Activated T-cell treated with anti-CD3 and anti-CD28 coated beads, Interleukin-2, amount 50 U/mL, for 48 hours (primary cell): ENCODE data around the gene DNAJB13.
A peak's percentile ranks its signal among the peaks of the same experiment; 100 is the strongest.

ENCODE experiments used
- DNase-seq, 2 experiments: peaks; one replicate each; pipeline ENCODE4 v3.0.0-alpha.2; 2020

The DNAJB13 gene

GRCh38 chr11:73956876-73957653 lies 6.2 kb downstream of the DNAJB13 start:
- no peak for DNase-seq

GRCh38 chr11:73957654-73958361 lies 7.0 kb downstream of the DNAJB13 start:
- DNase-seq: no peak

- no peak for DNase-seq
Observed at GRCh38 chr11:73958521-73959141, 7.8 kb downstream of the DNAJB13 start.

- no peak for DNase-seq
Observed at GRCh38 chr11:73961321-73961720, 10.5 kb downstream of the DNAJB13 start.

GRCh38 chr11:73962101-73962705 lies 11.4 kb downstream of the DNAJB13 start:
- DNase-seq: no peak

GRCh38 chr11:73963861-73964260 lies 13.0 kb downstream of the DNAJB13 start:
- DNase-seq: no peak

- DNase-seq: no peak
Observed at GRCh38 chr11:73965076-73965763, 14.4 kb downstream of the DNAJB13 start.

GRCh38 chr11:73965764-73966121 lies 14.9 kb downstream of the DNAJB13 start:
- no peak for DNase-seq

GRCh38 chr11:73968356-73968966 lies 17.6 kb downstream of the DNAJB13 start:
- DNase-seq: no peak

GRCh38 chr11:73969091-73969490 lies 18.3 kb downstream of the DNAJB13 start:
- no peak for DNase-seq

GRCh38 chr11:73969991-73970800 lies 19.4 kb downstream of the DNAJB13 start:
- DNase-seq: peak; percentile 48 to 49

- DNase-seq: peak; percentile 55 to 58
Observed at GRCh38 chr11:73971175-73971719, 20.4 kb downstream of the DNAJB13 start.

GRCh38 chr11:73972187-73972586 lies 21.4 kb downstream of the DNAJB13 start:
- peak; percentile 45 to 48 for DNase-seq

- DNase-seq: peak; percentile 41 to 46
Observed at GRCh38 chr11:73972620-73973449, 22.0 kb downstream of the DNAJB13 start.

- no peak for DNase-seq
Observed at GRCh38 chr11:73974604-73975478, 24.0 kb downstream of the DNAJB13 start.

GRCh38 chr11:73975479-73975757 lies 24.6 kb downstream of the DNAJB13 start:
- peak in 1 of 2 experiments; percentile 36 for DNase-seq

- DNase-seq: peak in 1 of 2 experiments; percentile 35
Observed at GRCh38 chr11:73976451-73977151, 25.8 kb downstream of the DNAJB13 start.

GRCh38 chr11:73977856-73978519 lies 27.2 kb downstream of the DNAJB13 start:
- DNase-seq: no peak
